ENCODE measurements around the gene SOX12.
"Not testable (repeated sequence)": the region's sequence is repeated elsewhere in the genome, so short reads cannot be mapped to it uniquely, and the experiment has no call there.

Gene SOX12

DNA sequence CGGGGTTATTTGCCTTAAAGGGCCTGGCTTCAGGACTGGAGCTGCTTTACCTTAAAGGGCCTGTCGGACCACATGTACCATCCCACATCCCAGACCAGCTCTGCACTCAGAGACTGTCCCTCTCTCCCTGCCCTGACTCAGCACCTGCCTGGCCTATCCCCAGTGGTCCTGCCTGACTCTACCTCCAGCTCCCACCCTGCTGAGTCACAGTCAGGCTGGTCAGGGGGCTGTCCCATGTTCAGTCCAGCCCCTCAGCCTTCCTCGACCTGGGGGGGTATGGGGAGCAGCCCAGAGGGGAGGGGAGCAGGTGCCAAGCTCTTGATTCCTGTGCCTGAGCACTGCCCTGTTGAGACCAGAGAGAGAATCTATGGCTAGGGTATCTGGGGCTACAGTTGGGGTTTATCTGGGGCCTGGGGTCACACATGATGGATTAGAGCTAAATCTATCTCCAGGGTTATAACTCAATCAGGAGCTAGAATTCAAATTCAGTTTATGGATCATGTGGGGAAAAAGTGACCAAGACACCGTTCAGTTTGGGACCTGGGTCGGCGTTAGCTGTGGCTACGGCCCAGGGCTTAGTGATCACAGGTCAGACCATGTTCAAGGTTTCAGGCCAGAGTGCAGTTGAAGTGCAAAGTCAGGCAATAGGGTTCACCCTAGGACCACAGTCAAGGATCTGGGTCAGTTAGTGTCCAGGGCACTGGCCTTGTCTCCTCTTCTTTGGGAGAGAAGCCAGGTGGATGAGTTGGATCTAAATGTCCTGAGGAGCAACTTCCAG, 45.8 kb downstream of the SOX12 start:
- H3K4me3 ChIP-seq (ENCODE audit: insufficient read depth, low read depth, low read length) = no peak overlapping the region
- H3K36me3 ChIP-seq (ENCODE audit: control insufficient read depth, insufficient read depth, low read length) = no peaks in the 10 kb centered on the region
- WGBS, 2 experiments = 77 to 79% methylated on average over 7 of the region's 7 CpGs
- H3K27ac ChIP-seq (ENCODE audit: insufficient read depth, low read depth, low read length, poor library complexity, severe bottlenecking) = no peak overlapping the region
- H3K4me1 ChIP-seq (ENCODE audit: control insufficient read depth, insufficient read depth, low read length) = no peaks in the 10 kb centered on the region
- no peaks in the 10 kb centered on the region for H3K27me3 ChIP-seq (ENCODE audit: control insufficient read depth, insufficient read depth, low read length, poor library complexity, severe bottlenecking)
- no peaks in the 10 kb centered on the region for H3K9me3 ChIP-seq (ENCODE audit: control insufficient read depth, low read length)

DNA sequence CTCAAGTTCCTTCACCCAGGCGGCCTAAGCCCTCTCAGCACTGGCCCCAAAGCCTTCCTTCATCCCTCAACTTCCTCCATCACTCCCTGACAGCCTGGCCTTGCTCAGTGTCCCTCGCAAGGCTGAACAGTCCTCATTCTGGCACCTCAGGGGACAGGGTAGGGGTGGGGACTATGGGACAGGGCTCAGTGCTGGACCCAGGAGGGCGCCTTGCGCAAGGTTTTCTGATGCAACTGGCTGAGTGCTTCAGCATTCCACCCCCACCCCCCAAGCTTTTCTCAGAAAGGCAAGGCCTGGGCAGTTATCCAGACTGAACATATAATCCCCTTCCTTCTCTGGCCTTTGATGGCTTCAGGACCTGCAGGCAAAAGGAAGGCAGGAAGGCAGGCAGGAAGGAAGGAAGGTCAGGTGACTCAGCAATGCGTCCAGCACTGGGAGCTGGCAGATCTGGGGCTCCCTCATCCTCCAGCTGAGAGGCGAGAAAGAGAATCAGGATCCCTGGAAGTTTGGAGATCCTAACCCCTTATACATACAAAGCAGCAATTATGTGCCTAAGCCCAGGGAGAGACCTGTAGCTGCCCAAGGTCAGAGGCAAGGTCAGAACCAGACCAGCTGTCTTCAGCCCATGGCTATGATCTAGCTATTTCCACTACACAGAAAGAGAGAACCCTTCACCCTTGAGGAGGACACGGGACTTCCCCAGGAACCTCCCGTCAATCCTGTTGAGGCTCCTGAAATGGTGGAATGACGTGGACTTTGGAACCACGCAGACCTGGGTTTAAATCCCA, 46.6 kb downstream of the SOX12 start:
- no peak overlapping the region for H3K4me3 ChIP-seq (ENCODE audit: insufficient read depth, low read depth, low read length)
- H3K36me3 ChIP-seq (ENCODE audit: control insufficient read depth, insufficient read depth, low read length) = no peaks in the 10 kb centered on the region
- no peak overlapping the region for H3K27ac ChIP-seq (ENCODE audit: insufficient read depth, low read depth, low read length, poor library complexity, severe bottlenecking)
- H3K9me3 ChIP-seq (ENCODE audit: control insufficient read depth, low read length) = no peaks in the 10 kb centered on the region
- 88 to 92% methylated on average over 10 of the region's 10 CpGs for WGBS, 2 experiments
- no peaks in the 10 kb centered on the region for H3K4me1 ChIP-seq (ENCODE audit: control insufficient read depth, insufficient read depth, low read length)
- H3K27me3 ChIP-seq (ENCODE audit: control insufficient read depth, insufficient read depth, low read length, poor library complexity, severe bottlenecking) = no peaks in the 10 kb centered on the region

DNA sequence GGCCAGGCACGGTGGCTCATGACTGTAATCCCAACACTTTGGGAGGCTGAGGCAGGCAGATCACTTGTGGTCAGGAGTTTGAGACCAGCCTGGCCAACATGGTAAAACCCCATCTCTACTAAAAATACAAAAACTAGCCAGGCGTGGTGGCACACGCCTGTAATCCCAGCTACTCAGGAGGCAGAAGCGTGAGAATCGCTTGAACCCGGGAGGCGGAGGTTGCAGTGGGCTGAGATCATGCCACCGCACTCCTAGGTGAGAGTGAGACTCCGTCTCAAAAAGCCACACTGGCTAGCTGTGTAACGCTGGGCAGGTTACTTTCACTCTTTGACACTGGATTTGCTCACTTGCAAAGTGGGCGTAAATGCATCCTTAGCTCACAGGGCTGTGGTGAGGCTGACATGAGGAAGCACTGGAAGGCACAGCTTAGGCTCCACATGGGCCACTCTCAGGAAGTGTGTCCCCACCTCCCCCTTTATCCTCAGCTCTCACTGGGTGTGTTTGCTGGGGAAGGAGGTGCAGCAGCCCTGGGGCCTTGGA, 47.3 kb downstream of the SOX12 start:
- H3K4me1 ChIP-seq (ENCODE audit: control insufficient read depth, insufficient read depth, low read length); H3K27me3 ChIP-seq (ENCODE audit: control insufficient read depth, insufficient read depth, low read length, poor library complexity, severe bottlenecking); H3K4me3 ChIP-seq (ENCODE audit: insufficient read depth, low read depth, low read length); H3K27ac ChIP-seq (ENCODE audit: insufficient read depth, low read depth, low read length, poor library complexity, severe bottlenecking); H3K36me3 ChIP-seq (ENCODE audit: control insufficient read depth, insufficient read depth, low read length); H3K9me3 ChIP-seq (ENCODE audit: control insufficient read depth, low read length): not testable (repeated sequence)
- 93 to 94% methylated on average over 11 of the region's 11 CpGs for WGBS, 2 experiments

DNA sequence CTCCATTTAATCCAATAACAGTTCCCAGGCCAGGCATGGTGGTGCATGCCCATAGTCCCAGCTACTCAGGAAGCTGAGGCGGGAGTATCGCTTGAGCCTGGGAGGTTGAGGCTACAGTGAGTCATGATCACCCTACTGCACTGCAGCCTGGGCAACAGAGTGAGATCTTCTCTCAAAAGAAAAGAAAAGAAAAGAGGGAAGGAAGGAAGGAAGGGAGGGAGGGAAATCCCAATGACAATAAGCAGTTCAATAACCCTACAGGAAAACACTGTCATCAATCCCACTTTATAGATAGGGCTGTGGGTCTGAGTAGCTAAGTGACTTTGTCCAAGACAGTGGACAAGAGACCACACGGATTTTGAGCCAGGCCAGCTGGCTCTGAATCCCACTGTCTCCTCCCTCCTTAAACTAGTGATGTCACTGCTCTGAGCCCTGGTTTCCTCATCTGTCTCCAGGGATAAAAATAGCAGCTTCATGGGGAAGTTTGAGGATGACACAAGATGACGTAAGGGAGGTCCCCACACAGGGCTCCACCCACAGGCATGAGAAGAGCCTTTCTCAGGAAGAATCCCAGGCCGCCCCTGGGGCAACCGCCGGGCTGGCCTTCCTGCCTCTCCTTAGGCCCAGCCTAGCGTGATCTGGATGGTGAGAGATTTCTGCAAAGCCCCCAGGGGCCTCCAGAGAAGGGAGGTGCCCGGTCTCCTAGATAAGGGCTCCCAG, 48.0 kb downstream of the SOX12 start:
- no peak overlapping the region for H3K27ac ChIP-seq (ENCODE audit: insufficient read depth, low read depth, low read length, poor library complexity, severe bottlenecking)
- WGBS, 2 experiments = 85 to 87% methylated on average over 9 of the region's 9 CpGs

DNA sequence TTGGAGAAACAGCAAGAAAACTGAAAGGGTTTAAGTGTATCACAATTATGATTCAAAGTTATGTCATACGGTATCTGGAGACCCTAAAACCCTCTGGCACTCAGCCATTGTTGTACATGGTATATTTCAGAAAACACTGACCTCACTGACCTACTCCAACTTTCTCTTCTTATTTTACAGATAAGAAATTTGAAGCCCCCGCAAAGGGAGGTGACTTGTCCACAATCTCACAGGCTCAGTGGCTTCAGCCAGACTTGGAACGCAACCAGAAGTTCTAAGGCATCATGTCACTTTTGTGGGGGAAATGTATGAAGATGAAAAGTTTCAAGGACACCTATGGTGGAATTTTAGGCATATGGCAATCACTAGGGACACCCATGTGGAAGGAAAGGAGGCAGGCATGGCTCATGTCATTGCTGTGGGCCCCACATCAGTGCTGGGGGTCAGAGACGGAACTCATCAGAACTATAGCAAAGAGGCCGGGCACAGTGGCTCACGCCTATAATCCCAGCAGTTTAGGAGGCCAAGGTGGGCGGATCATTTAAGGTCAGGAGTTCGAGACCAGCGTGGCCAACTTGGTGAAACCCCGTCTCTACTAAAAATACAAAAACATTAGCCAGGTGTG, 50.0 kb downstream of the SOX12 start:
- H3K36me3 ChIP-seq (ENCODE audit: control insufficient read depth, insufficient read depth, low read length) = no peaks in the 10 kb centered on the region
- H3K27ac ChIP-seq (ENCODE audit: insufficient read depth, low read depth, low read length, poor library complexity, severe bottlenecking) = no peak overlapping the region
- H3K9me3 ChIP-seq (ENCODE audit: control insufficient read depth, low read length) = no peaks in the 10 kb centered on the region
- H3K27me3 ChIP-seq (ENCODE audit: control insufficient read depth, insufficient read depth, low read length, poor library complexity, severe bottlenecking) = peaks cover 9% of the 10 kb centered on the region
- WGBS, 2 experiments = 90 to 92% methylated on average over 10 of the region's 10 CpGs
- no peaks in the 10 kb centered on the region for H3K4me1 ChIP-seq (ENCODE audit: control insufficient read depth, insufficient read depth, low read length)
- H3K4me3 ChIP-seq (ENCODE audit: insufficient read depth, low read depth, low read length) = no peak overlapping the region

More for the DNA sequence above, 48.0 kb downstream of the SOX12 start:
- H3K4me1 ChIP-seq (ENCODE audit: control insufficient read depth, insufficient read depth, low read length) = no peaks in the 10 kb centered on the region
- no peaks in the 10 kb centered on the region for H3K36me3 ChIP-seq (ENCODE audit: control insufficient read depth, insufficient read depth, low read length)
- no peaks in the 10 kb centered on the region for H3K9me3 ChIP-seq (ENCODE audit: control insufficient read depth, low read length)
- no peak overlapping the region for H3K4me3 ChIP-seq (ENCODE audit: insufficient read depth, low read depth, low read length)
- no peaks in the 10 kb centered on the region for H3K27me3 ChIP-seq (ENCODE audit: control insufficient read depth, insufficient read depth, low read length, poor library complexity, severe bottlenecking)

DNA sequence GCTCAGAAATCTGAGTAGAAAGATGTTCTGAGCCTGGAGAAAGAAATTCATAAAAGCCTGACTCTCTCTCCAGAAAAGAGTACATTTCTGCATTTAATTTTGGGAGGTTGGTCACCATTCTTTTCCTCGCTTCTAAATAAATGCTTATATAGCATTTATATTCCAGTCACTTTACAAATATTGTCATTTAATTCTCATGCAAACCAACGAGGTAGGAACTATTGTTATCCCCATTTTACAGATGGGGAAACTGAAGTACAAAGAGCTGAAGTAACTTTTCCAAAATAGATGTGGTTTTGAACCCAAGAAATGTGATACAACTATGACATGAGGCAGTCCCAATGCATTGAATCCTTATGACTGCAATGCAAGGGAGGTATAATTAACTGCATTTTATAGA, 50.7 kb downstream of the SOX12 start:
- Histone ChIP-seq H3K27me3 (ENCODE audit: control insufficient read depth, insufficient read depth, low read length, poor library complexity, severe bottlenecking) (peaks cover 16% of the 10 kb centered on the region), H3K9me3 (ENCODE audit: control insufficient read depth, low read length) (no peaks in the 10 kb centered on the region), H3K4me1 (ENCODE audit: control insufficient read depth, insufficient read depth, low read length) (no peaks in the 10 kb centered on the region), H3K36me3 (ENCODE audit: control insufficient read depth, insufficient read depth, low read length) (no peaks in the 10 kb centered on the region), H3K4me3 (ENCODE audit: insufficient read depth, low read depth, low read length) (no peak overlapping the region), H3K27ac (ENCODE audit: insufficient read depth, low read depth, low read length, poor library complexity, severe bottlenecking) (no peak overlapping the region)
- WGBS, 2 experiments = 35 to 43% methylated on average over 2 of the region's 2 CpGs

DNA sequence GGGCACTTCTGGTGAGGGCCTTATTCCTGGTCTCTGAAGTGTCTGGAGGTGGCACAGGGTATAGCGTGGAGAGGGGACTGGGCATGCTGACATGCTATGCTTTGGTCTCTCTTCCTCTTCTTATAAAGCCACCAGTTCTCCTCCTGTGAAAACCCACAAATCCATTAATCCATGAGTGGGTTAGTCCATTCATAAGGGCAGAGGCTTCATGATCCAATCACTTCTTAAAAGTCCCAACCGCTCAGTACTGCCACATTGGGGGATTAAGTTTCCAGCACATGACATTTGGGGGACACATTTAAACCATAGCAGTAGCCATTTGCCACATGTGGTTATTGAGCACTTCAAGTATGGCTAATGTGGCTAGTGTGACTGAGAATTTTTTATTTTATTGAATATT, 51.4 kb downstream of the SOX12 start:
- H3K4me3 ChIP-seq (ENCODE audit: insufficient read depth, low read depth, low read length) = no peak overlapping the region
- no peaks in the 10 kb centered on the region for H3K9me3 ChIP-seq (ENCODE audit: control insufficient read depth, low read length)
- H3K4me1 ChIP-seq (ENCODE audit: control insufficient read depth, insufficient read depth, low read length) = peaks cover 2% of the 10 kb centered on the region
- peaks cover 23% of the 10 kb centered on the region for H3K27me3 ChIP-seq (ENCODE audit: control insufficient read depth, insufficient read depth, low read length, poor library complexity, severe bottlenecking)
- 61 to 63% methylated on average over 2 of the region's 2 CpGs for WGBS, 2 experiments
- H3K27ac ChIP-seq (ENCODE audit: insufficient read depth, low read depth, low read length, poor library complexity, severe bottlenecking) = no peak overlapping the region
- no peaks in the 10 kb centered on the region for H3K36me3 ChIP-seq (ENCODE audit: control insufficient read depth, insufficient read depth, low read length)

DNA sequence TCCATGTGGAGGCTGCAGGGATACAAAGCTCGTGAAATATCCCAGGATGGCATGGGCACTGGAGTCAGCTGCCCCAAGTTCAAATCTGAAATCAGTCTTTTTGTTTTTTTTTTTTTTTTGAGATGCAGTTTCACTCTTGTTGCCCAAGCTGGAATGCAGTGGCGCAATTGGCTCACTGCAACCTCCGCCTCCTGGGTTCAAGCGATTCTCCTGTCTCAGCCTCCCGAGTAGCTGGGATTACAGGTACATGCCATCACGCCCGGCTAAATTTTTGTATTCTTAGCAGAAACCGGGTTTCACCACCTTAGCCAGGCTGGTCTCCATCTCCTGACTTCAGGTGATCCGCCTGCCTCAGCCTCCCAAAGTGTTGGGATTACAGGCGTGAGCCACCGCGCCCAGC, 52.2 kb downstream of the SOX12 start:
- WGBS, 2 experiments = 86 to 87% methylated on average over 12 of the region's 12 CpGs
- H3K27me3 ChIP-seq (ENCODE audit: control insufficient read depth, insufficient read depth, low read length, poor library complexity, severe bottlenecking) = peaks cover 31% of the 10 kb centered on the region
- H3K9me3 ChIP-seq (ENCODE audit: control insufficient read depth, low read length); H3K27ac ChIP-seq (ENCODE audit: insufficient read depth, low read depth, low read length, poor library complexity, severe bottlenecking); H3K4me1 ChIP-seq (ENCODE audit: control insufficient read depth, insufficient read depth, low read length); H3K4me3 ChIP-seq (ENCODE audit: insufficient read depth, low read depth, low read length); H3K36me3 ChIP-seq (ENCODE audit: control insufficient read depth, insufficient read depth, low read length): not testable (repeated sequence)

DNA sequence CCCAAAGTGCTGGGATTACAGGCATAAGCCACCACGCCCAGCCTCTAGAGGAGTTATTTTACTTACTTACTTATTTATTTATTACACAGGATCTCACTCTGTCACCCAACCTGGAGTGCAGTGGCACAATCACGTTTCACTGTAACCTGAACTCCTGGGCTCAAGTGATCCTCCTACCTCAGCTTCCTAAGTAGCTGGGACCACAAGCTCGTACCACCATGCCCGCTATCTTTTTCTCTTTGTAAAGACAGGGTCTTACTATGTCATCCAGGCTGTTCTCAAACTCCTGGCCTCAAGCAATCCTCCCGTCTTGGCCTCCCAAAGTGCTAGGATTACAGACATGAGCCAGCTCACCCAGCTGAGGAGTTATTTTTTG, 53.6 kb downstream of the SOX12 start:
- peaks cover 6% of the 10 kb centered on the region for H3K4me1 ChIP-seq (ENCODE audit: control insufficient read depth, insufficient read depth, low read length)
- no peaks in the 10 kb centered on the region for H3K36me3 ChIP-seq (ENCODE audit: control insufficient read depth, insufficient read depth, low read length)
- no peak overlapping the region for H3K4me3 ChIP-seq (ENCODE audit: insufficient read depth, low read depth, low read length)
- WGBS, 2 experiments = 82 to 89% methylated on average over 4 to 5 of the region's 5 CpGs
- H3K27me3 ChIP-seq (ENCODE audit: control insufficient read depth, insufficient read depth, low read length, poor library complexity, severe bottlenecking) = peaks cover 41% of the 10 kb centered on the region
- no peaks in the 10 kb centered on the region for H3K9me3 ChIP-seq (ENCODE audit: control insufficient read depth, low read length)
- no peak overlapping the region for H3K27ac ChIP-seq (ENCODE audit: insufficient read depth, low read depth, low read length, poor library complexity, severe bottlenecking)
